Forelimb muscle (tissue), 1 donor: Measurements from ENCODE around the gene SYAP1. TPM values are rescaled to one million over a fixed set of nuclear protein-coding genes. Genes with fewer than 3 reads are reported as not detected.
"Not testable (repeated sequence)": the region's sequence is repeated elsewhere in the genome, so short reads cannot be mapped to it uniquely, and the experiment has no call there.

Experiments
- DNase-seq: peaks from one replicate; pipeline ENCODE4 v3.0.0-alpha.2; 2013; ENCODE audit warnings: low read depth
- polyA plus RNA-seq: library from polyadenylated mRNA; unstranded; fragments of 120-200 nt; gene quantifications from one replicate; pipeline ENCODE4 v1.2.1, GENCODE V29; 2013; ENCODE audit not compliant: insufficient read length

SYAP1 gene
- polyA plus RNA-seq, 1 donor, result 16.7 TPM

DNA sequence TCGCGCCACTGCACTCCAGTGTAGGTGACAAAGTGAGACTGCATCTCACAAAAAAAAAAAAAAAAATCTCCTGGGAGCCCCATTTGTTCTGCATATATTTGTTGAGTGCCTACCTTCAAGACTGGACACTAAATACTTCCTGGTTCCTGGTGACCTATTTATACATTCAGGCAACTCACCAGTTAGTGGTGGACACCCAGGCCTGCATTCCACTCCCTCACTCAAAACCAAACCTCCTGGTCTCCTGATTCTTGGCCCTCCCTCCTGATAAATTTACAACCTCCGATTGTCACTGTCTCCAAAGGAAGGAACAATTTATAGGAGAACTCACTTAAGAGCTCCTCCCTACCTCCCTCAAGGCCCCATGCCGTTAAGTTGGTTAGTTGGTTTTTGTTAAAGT is 3.1 kb downstream of the SYAP1 start:
- no peak for DNase-seq

DNA sequence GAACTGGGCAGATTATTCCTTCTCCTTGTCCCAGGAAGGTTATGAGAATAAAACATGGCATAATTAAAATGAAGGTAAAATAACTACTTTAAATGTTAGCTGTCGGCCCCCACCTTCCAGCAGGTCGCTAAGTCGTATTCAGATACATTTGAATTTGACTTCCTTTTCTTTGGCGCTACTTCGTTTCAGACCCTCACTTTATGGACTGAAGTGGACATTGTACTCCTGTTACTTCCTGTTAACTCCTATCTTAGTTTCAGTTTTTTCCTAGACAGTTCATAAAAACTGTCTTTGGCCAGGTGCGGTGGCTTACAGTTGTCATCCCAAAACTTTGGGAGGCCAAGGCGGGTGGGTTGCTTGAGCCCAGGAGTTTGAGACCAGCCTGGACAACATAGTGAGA is 5.7 kb downstream of the SYAP1 start:
- DNase-seq, result no peak

DNA sequence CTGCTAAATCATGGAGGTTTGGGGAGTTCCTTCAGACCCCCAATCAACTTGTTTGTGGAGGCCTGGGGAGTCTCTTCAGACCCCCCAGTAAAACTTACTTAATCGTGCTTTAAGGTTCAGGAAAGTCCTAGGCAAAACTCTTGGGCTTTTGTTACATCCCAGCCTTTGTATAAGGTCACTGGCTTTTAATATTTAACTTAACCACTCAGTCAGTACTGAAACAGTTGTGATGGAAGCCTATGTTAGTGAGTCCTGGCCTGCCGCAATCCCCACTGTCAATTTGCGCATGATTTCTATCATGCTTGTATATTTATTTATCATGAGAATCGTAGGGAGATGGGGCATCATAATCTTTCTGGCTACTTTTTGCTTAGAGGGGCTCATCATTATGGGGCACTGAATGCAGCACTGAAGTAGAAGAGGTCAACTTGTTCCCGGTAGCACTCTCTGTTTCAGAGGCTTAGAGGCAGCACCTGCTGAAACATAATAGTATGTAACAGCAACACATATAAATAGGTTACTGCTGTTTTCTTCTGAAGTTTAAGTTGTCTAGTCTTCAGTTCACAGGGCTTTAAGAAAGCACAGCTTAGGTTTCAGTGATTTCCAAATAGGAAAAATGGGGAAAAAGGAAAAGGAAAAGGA is 7.1 kb downstream of the SYAP1 start:
- not testable (repeated sequence) for DNase-seq

DNA sequence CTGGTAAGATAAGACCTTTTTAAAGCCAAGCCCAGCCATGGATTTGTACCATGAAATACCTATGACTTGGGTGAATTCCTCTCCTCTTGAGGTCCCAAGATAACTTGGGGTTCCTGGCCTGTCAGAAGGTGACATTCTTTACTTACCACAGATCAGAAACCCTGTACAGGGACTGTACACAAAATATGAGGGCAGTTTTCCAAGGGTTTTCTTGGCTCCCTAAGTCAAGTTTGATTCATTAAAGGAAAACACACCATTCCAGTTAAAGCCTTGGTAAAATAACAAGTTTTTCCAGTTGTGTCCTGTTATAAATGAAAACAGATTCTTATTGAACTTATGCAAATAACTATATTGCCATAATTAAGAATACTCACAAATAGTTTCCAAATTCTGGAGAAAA is 8.2 kb downstream of the SYAP1 start:
- DNase-seq, result no peak

DNA sequence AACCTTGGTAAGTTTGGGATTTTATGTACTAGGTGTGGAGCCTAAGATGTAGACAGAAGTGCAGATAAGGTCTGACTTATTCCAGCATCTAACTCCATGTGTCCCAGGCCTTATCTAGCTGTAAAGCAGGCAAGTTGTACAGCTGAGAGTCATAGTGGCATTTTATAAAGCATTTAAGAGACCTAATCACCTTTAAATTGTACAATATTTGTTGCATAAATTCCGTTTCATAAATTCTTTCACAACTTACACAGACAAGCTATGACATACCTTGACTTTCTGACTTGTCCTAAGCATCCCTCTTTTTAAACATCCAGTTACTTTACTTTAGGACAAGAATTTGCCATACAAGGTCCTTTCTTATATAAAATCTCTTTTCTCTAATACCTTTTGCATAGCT is 11.0 kb downstream of the SYAP1 start:
- DNase-seq, result no peak

DNA sequence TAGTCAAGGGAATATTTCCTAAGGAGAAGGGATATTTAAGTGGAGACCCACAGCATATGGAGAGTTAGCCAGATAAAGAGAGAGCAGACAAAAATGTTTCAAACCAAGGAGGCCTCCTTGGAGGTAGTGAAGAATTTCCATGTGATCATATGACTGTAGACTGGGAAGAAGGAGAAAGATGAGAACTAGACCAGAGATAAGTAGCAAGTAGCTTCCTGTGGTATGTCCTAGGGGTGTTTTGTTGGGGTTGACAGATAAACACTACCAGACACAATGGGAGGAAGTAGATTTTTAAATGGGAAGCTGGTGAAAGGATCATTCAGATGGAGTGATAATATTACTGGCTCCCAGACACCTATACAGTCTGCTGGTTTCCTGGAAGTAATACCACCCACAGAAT is 13.6 kb downstream of the SYAP1 start:
- DNase-seq, result no peak

DNA sequence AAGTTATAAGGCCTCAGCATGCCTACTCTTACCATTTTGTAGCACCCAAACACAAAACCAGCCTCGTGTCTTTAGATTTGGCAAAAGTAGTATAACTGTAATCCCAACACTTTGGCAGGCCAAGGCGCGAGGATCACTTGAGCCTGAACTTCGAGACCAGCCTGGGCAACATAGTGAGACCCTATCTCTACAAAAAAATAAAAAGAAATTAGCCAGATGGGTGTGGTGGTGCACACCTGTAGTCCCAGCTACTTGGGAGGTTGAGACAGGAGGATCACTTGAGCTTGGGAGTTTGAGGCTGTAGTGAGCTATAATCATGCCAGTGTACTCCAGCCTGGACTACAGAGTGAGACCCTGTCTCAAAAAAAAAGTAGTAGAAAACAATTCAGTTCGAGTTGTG is 17.6 kb downstream of the SYAP1 start:
- DNase-seq, result no peak

DNA sequence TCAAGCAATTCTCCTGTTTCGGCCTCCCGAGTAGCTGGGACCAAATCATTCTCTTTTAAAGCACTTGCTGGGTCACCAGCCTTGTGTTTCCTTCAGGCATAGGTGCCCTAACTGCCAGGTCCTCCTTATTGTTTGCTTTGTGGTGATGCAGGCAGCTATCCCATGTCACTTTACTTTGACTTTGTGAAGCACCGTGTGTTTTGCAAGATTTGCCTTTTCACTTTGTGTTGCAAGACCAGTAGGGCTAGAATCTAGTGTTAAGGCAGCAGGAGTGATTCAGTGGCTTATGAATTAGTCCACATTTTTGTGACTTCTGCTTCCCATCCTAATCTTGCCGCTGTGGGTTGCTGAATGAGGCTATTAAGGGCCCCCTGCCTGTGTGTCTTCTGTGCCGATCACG is 20.2 kb downstream of the SYAP1 start:
- DNase-seq, result no peak

DNA sequence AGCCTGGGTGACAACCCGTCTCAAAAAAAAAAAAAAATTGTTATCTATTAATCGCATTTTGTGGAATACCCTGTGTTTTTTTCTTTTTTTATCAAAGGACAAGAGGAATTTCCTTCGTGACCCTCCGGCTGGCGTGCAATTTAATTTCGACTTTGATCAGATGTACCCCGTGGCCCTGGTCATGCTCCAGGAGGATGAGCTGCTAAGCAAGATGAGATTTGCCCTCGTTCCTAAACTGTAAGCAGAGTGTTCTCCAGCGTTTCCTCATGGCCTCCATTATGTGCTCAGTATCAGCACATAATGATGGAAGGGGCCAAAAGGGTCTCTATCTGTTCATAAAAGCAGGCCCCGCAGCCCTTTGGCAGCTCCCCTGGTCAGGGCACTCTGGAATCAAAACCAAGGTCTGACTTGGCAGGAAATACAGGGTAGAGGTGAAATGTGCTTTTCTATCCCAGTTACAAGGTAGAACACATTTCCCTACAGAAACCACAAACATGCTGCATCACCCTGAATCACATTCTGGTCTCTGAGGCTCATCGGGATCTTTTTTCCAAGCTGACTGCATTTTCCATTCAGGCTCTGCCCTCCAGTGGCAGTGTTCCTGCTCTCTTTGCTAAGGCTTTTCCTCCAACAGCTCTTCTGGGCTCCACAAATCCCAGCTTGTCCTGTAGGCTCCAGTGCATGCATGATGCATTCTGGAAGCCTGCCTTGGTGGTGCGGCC is 24.4 kb downstream of the SYAP1 start:
- DNase-seq, result no peak

DNA sequence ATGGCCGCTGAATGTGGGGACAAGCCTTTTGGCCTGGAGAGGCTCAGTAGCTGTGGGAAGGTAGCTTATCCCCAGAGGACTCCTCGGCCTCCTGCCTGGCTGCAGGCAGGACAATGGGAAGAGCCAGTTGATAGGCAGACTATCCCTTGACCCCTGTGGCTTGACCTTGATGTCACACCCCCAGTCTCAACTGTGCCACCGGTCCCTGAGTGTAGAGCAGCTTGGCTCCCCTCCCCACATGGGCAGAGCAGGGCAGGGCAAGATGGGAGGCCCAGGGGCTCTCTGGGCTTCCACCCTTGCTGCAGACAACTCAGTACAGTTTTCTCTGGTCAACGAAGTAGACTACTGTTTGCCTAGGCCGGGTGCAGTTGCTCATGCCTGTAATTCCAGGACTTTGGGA is 25.7 kb downstream of the SYAP1 start:
- DNase-seq, result no peak

DNA sequence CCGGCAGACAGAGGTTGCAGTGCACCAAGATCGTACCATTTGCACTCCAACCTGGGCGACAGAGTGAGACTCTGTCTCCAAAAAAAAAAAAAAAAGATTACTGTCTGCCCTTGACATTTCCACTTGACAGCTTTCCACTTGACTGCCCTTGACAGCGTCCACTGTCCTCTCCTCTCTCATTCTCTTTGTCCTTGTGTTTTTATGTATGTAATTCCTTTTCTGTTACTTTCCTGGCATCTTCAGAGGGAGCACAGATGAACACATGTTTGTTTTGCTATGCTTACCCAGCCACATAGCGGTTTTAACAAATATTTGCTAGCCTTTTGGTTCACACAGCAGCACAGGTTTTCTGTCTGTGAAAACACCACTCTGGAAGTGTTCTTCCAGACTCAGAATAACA is 26.2 kb downstream of the SYAP1 start:
- DNase-seq, result no peak

DNA sequence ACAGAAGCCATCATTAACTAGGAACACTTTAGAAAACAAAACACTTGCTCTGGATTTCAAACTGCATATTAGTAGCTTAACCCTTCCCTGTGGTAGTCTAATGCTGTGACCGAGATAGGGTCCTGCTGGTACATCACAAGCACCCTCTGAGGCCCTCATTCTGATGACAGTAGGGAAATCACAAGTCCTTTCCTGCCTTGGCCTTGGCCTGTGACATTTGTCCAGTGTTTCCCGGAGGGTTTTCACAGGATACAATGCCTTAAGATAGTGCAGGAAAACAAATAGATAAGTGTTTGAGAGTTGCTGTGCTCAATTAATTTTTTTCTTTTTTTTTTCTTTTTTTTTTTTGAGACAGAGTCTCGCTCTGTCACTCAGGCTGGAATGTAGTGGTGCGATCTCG is 29.0 kb downstream of the SYAP1 start:
- DNase-seq, result no peak

DNA sequence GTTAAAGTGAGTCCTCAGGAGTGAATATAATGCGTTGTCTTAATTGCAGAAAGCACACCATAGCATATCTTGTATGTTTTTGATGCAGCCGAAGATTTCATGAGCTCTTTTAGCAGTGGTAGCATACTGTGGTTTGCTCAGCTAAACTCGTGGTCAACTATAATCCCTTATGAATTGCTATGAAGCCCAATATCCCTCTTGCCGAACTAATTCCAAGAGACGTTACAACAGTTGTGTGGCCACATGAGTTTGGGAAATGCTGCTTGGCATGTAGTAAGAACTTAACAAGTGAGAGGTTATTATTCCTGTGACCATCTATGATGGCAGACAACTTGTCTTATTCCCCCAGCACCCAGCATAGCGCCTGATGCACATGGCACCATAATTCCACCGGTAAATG is 30.7 kb downstream of the SYAP1 start:
- DNase-seq, result no peak

DNA sequence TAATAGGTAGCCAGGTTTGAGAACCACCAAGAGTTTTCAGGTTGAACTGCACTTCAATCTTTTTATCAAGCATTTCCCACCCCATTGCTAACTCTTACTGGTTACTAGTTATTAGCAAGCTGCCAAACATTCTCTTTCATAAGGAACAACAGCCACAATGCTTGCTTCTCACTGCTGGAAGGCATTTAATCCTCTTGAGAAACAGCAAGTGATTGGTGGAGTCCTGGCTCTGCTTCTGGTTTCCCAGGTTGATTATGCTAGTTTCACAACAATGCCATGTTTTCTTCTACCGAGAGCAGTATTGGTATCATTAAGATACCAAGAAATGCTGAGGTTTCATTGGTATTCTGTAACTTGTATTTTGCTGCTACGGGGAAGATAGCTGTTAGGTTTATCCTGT is 34.6 kb downstream of the SYAP1 start:
- DNase-seq, result no peak

DNA sequence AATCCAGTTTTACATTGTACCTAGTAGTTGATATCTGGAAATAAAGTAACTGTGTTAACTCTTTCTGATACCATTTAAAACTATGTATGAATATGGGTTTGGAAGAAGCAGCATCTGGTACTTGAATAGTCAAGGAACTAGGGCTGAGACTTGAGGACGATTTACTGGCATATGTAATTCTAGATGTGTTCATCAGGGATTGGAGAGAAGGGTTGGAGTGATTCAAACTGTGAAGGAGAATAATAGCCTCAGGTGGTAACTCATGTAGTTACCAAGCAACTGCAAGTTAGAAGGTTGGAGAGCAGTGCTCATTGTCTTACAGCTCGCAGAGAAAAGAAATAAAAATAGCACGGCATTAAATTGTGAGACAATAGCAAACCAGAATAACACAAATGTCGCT is 37.3 kb downstream of the SYAP1 start:
- no peak for DNase-seq

DNA sequence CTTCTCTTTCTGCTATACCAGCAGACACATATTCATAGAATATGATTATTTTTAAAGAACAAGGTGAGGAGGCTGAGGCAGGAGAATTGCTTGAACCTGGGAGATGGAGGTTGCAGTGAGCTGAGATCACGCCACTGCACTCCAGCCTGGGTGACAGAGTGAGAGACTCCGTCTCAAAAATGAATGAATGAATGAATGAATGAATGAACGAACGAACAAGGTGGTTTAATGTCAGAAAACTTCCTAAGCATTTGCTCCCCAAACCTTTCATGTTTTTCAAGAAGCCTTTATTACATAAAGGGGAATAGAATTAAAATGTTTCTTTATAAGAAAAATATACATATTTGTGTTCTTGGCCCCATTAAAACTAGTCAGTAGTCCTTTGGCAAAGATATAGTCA is 42.1 kb downstream of the SYAP1 start:
- DNase-seq, result not testable (repeated sequence)

DNA sequence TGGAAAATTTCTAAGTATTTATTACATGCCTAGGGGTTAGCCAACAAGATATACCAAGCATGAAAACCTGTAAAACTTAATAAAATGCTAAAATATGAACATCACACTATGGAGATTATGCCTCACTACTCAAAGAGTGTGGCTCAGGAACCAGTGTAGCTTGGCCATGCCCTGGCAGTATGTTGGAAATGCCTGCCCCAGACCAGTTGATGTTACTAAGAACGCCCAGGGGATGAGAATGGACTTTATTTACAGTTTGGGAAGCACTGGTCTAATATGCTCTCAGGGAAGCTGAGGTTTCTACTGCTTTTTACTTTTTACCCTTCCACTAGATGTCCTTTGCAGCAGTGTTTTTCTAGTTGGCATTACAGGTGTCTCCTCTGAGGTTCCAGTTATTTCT is 43.2 kb downstream of the SYAP1 start:
- no peak for DNase-seq

DNA sequence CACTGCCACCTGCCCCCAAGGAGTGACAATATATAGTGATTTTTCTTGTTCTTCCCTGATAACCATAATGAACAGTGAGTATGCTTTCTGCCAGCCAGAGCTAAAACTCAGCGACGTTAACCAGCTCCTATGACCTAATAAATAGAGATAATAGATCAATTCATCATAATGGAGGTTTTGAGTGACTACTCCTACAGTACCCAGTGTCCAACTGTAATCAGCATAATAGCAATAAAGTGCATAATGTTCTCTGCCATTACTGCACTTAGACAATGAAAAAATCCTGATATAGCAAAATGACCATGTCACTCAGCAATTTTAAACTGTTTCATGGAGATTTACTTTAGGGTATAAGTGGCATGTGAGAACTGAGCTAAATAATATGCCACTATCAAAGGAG is 46.2 kb downstream of the SYAP1 start:
- DNase-seq, result no peak

DNA sequence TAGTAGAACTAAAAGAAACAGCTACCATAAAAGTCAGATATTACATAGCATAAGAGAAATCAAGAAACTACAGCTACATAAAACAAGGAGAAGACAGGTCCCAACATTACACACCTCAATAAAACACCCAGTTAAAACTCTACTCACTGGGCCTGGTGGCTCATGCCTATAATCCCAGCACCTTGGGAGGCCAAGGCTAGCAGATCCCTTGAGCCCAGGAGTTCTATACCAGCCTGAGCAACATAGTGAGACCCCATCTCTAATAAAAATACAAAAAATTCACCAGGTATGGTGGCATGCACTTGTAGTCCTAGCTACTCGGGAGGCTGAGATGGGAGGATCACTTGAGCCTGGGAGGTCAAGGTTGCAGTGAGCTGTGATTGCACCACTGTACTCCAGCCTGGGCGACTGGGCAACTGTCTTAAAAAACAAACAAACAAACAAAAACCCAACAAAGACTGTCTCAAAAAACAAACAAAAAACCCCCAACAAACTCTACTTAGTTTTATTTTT is 51.6 kb downstream of the SYAP1 start:
- no peak for DNase-seq

DNA sequence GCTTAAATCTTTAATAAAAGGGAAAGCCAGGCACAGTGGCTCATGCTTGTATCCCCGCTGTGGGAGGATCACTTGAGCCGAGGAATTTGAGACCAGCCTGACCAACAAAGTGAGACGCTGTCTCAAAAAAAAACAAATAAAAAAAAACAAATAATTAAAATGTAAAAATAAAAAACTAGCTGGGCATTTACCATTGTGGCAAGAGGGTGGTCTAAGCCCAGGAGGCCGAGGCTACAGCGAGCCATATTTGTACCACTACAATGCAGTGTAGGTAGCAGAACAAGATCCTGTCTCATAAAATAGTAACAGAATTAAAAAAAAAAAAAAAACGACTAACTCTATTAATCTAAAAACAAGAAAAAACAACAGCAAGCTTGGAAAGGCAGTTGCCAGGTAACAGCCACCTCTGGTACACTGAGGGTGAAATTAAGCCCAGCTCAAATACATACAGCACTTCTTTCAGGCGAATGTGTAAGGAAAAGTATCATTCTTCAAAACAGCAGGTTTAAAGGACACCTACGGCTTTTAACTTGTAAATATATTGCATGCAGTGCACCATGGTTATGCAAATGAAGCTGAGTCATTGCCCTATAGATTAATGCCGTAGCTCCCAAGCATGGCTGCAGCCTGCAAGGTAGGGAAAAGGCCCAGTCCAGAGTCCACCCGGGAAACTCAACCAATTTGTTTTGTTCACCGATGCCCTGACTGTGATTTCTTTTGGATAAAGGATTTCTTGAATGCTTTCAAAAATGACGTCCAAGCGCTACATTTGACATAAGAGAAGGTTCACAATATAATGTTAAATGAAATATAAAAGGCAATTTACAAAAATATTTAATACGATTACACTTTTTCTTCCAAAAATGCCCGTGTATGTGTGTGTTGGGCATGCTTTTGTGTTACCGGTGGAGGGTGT is 52.3 kb downstream of the SYAP1 start:
- DNase-seq, result no peak

DNA sequence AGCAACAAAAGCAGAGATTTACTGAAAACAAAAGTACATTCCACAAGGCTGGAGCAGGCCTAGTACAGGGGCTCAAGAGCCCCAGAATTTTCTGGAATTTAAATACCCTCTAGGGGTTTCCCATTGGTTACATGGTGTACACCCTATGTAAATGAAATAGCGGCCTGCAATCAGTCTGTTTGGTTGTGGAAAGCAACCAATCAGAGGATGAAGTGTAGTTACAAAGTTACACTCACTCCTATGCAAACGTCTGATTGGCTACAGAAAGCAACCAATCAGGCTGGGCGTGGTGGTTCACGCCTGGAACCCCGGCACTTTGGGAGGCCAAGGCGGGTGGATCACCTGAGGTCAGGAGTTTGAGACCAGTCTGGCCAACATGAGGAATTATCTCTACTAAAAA is 53.0 kb downstream of the SYAP1 start:
- no peak for DNase-seq

DNA sequence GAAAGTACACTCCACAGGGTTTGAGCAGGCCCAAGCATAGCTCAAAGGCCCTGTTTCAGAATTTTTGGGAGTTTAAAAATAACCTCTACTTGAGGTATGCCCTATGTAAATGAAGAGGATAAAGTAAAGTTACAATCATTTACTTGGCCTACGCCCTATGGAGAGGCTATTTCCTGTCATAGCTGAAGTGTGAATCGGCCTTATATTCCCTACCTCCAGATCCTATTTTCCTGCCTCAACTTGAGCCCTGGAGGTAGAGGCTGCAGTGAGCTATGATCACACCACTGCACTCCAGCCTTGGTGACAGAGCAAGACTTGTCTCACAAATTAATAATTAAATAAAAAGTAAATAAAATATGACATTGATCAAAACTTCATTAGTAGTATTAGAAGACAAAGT is 55.3 kb downstream of the SYAP1 start:
- DNase-seq, result no peak

DNA sequence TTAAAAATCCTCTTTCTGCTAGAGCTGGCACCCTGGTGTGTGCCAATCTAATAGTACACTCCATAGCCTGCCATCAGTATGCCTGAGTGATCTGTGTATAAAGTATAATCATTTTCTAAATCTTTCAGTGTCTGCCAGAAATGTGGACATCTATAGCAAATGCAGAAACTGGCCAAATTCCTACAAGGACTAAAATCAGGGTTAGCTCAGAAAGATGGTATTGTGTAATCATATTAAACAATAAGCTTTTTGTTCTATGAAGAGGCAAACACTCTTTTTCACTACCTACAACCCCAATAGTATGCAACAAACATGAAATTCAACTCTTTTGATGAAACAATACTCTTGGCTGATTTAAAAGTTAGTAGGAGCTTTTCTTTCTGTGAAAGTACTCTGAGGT is 59.1 kb downstream of the SYAP1 start:
- no peak for DNase-seq
